ENCODE measurements around the gene KCNJ1. TPM values are rescaled to one million over a fixed set of nuclear protein-coding genes. Genes with fewer than 3 reads are reported as not detected.

KCNJ1 gene
- total and polyA plus RNA-seq, 2 donors (not counting 3 experiments of a cell fraction or from before 2014, with no cell fraction given), result not detected

DNA sequence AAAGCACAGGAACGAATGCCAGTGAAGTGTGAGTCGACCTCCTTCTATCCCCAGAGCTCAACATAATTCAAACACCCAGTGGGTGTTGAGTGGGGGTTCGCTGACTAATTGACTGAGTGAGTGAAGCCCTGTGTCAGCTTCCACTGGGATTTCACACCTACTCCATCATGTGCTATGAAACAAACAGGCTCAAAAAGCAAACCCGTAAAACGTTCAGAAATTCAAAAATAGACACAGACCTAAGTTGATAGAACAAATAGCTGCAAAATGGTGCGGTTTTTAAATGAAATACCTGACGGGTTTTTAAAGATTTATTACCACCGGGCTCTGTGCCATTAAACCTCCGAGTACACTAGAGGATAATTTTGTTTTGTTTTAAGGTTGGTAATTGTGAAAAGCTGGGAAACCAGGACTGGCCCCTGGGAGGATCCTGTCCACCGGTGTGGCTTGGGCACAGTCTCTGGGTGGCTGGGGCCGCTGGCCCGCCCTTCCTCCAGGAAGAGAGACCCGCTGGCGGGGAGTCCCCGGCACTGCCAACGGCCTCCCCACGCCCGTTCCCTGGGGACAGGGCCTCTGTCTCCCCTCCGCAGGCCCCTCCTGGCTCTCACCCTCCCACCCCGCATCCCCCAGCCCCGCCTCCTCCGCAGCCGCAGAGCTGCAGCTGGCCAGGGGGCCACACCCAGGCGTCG lies 37.7 kb upstream of the KCNJ1 start:
- CTCF ChIA-PET, result interaction anchor here (1.1 to 10.7 kb wide), 4 partner anchors 8 to 52 kb away, joined by 3 to 141 read pairs (median 37); partner anchors contain the start of gene KCNJ5
- no peak overlapping the region for H3K27ac ChIP-seq (ENCODE audit: insufficient read depth, low read depth, low read length)
- DNase-seq (ENCODE audit: low read depth, low spot score), result peak; percentile 29
- no peak overlapping the region for H3K9ac ChIP-seq (replicated peaks; ENCODE audit: extremely low read depth, insufficient read depth, low read length)
- peak overlapping the region; percentile 66 for H2AFZ ChIP-seq (ENCODE audit: low read depth, low read length)
- H3K4me3 ChIP-seq (replicated peaks in 1 of 3; ENCODE audit: insufficient read depth in 1 of 3, low read depth in 1 of 3, low read length in 3 of 3), result peak overlapping the region in 1 of 3 experiments; percentile 40
- no peak for TF ChIP-seq FOS (IDR thresholded peaks at IDR 0.05; ENCODE audit: borderline replicate concordance, insufficient read depth, low read length)
- no peak for TF ChIP-seq EZH2 (IDR thresholded peaks at IDR 0.05; ENCODE audit: borderline replicate concordance, low read depth, low read length, severe bottlenecking)
- TF ChIP-seq POLR2A (IDR thresholded peaks at IDR 0.05; ENCODE audit: low read depth, low read length), result no peak
- TF ChIP-seq JUN (IDR thresholded peaks at IDR 0.05; ENCODE audit: borderline replicate concordance, insufficient read depth, insufficient read length, low read depth), result no peak
- TF ChIP-seq, protein P1, sequence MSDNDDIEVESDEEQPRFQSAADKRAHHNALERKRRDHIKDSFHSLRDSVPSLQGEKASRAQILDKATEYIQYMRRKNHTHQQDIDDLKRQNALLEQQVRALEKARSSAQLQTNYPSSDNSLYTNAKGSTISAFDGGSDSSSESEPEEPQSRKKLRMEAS (IDR thresholded peaks at IDR 0.05; ENCODE audit: insufficient read depth, insufficient read length), result no peak
- no peak for TF ChIP-seq GATA2 (IDR thresholded peaks at IDR 0.05; ENCODE audit: insufficient read depth, insufficient read length, low read depth, low read length)
- no peak for TF ChIP-seq POLR2AphosphoS5 (IDR thresholded peaks at IDR 0.05; ENCODE audit: insufficient read depth, low read depth, low read length)
- no peak for TF ChIP-seq MYC (IDR thresholded peaks at IDR 0.05; ENCODE audit: low read depth, low read length)
- H3K36me3 ChIP-seq (ENCODE audit: control insufficient read depth in 2 of 2, extremely low read depth in 1 of 2, insufficient read depth in 2 of 2, low read length in 2 of 2), result no peaks in the 10 kb centered on the region
- H3K4me2 ChIP-seq (ENCODE audit: insufficient read depth, low read length), result no peak overlapping the region
- intact Hi-C loops (cut with micrococcal nuclease), result no loop called here
- no peaks in the 10 kb centered on the region for H4K20me1 ChIP-seq (replicated peaks; ENCODE audit: control insufficient read depth, extremely low read depth, insufficient read depth, low read length)
- dilution Hi-C loops (cut with MboI; ENCODE audit: extremely low pct_ligation_motif_present, low sequenced_read_pairs), result no loop called here
- POLR2A ChIA-PET, result no interaction called here
- H3K27me3 ChIP-seq (ENCODE audit: control insufficient read depth in 2 of 2, insufficient read depth in 2 of 2, low read length in 2 of 2), result peaks cover 23% of the 10 kb centered on the region in 2 experiments
- BruUV-seq (replicated peaks), result no TSS peak
- peaks cover 17% of the 10 kb centered on the region for H3K4me1 ChIP-seq (ENCODE audit: control insufficient read depth, extremely low read depth, insufficient read depth, low read length)
- FAIRE-seq, result peak; percentile 65
- H3K9me1 ChIP-seq (replicated peaks; ENCODE audit: control insufficient read depth, extremely low read depth, insufficient read depth, low read length), result no peaks in the 10 kb centered on the region
- H3K79me2 ChIP-seq (ENCODE audit: control insufficient read depth, insufficient read depth, low read length), result no peaks in the 10 kb centered on the region
- H3K9me3 ChIP-seq (replicated peaks; ENCODE audit: control insufficient read depth, insufficient read depth, low read length), result no peaks in the 10 kb centered on the region
